Stomach smooth muscle (tissue), 2 donors: ENCODE data around the gene AKAP8.
A peak's percentile ranks its signal among the peaks of the same experiment; 100 is the strongest.
"Not testable (repeated sequence)": the region's sequence is repeated elsewhere in the genome, so short reads cannot be mapped to it uniquely, and the experiment has no call there.

ENCODE experiments used
- H3K27ac ChIP-seq: one replicate; pipeline ENCODE4 v1.7.0; 2013; ENCODE audit warnings: mild to moderate bottlenecking, low read length, inconsistent platforms
- H3K27me3 ChIP-seq, 2 donors: one replicate each; pipeline ENCODE4 v1.7.0; 2013; ENCODE audit warnings: low read length in 2 of 2; ENCODE audit not compliant: insufficient read depth in 2 of 2, control insufficient read depth in 1 of 2
- H3K36me3 ChIP-seq, 2 donors: one replicate each; pipeline ENCODE4 v1.7.0; 2013; ENCODE audit warnings: low read length in 2 of 2; ENCODE audit not compliant: control insufficient read depth in 2 of 2, insufficient read depth in 2 of 2
- H3K4me1 ChIP-seq: one replicate; pipeline ENCODE4 v1.7.0; 2013; ENCODE audit warnings: low read length; ENCODE audit not compliant: control insufficient read depth, insufficient read depth
- H3K4me3 ChIP-seq, 2 donors: one replicate each; pipeline ENCODE4 v1.7.0; 2013; ENCODE audit warnings: low read length in 2 of 2
- H3K9ac ChIP-seq, 2 donors: one replicate each; pipeline ENCODE4 v1.7.0; 2013; ENCODE audit warnings: low read length in 2 of 2, mild to moderate bottlenecking in 1 of 2
- H3K9me3 ChIP-seq, 2 donors: one replicate each; pipeline ENCODE4 v1.7.0; 2013; ENCODE audit warnings: low read length in 2 of 2; ENCODE audit not compliant: control insufficient read depth in 2 of 2
- donor health status: healthy.
- donor health status: Pancreatic carcinoma.

The AKAP8 gene

DNA sequence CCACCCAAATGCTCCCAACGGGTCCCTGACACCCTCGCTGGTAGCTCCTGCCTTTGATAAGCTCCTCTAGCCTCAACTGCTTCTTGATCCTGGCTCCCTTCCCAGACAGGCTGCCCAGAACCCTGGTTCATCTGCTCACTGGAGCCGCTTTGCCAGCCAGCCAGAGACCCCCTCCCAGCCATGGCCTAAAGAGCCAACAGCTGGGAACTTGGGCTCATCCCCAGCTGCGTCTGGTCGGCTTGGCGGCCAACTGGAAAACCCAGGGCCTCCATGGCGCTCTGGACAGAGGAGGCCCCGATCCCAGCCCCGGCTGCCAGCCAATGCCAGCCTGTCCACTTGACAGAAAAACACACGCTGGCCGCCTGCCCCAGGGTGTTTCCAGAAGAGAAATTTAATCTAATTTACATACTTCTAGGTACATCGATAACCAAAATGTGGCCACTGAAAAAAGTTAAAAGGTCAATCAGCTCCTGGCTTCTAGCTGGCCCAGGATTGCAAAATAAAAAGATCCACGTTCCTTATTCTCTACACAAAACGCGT, 42.2 kb upstream of the AKAP8 start:
- H3K36me3 ChIP-seq = peaks cover 28 to 32% of the 10 kb centered on the region in 2 donors
- H3K4me1 ChIP-seq = peaks cover 20% of the 10 kb centered on the region
- H3K9me3 ChIP-seq = peaks cover 0 to 4% of the 10 kb centered on the region in 2 donors
- no peak overlapping the region for H3K4me3 ChIP-seq
- no peak overlapping the region for H3K27ac ChIP-seq
- H3K27me3 ChIP-seq = no peaks in the 10 kb centered on the region
- no peak overlapping the region for H3K9ac ChIP-seq

DNA sequence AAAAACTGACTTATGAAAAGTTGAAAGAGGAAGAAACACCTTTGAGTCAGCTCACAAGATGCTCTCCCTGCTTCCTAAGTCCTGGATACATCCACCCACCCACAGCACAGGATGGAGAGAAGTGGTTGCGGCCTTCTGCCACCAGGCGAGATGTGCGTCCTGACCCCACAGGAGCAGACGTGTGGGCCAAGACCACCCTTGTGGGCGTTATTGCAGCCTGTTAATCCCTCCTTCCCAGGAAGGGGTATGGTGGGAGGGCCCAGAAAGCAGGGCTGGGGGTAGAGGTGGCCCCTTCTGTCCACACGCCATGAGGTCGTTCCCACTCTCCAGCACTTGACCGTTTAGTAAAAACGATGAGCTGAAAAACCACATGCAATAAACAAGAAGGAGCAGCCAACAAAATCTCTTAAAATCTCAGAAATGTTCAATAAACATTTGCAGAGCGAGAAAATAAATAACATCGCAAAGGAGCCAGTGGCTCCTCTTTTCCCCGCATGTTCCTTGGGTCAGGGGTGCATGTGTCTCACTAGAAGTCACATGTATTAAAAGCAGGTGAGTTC, 41.6 kb upstream of the AKAP8 start:
- Histone ChIP-seq H3K4me3 (no peak overlapping the region), H3K36me3 (peaks cover 22 to 28% of the 10 kb centered on the region in 2 donors), H3K9me3 (peaks cover 0 to 4% of the 10 kb centered on the region in 2 donors), H3K27ac (no peak overlapping the region), H3K4me1 (peaks cover 26% of the 10 kb centered on the region), H3K27me3 (no peaks in the 10 kb centered on the region), H3K9ac (no peak overlapping the region)

DNA sequence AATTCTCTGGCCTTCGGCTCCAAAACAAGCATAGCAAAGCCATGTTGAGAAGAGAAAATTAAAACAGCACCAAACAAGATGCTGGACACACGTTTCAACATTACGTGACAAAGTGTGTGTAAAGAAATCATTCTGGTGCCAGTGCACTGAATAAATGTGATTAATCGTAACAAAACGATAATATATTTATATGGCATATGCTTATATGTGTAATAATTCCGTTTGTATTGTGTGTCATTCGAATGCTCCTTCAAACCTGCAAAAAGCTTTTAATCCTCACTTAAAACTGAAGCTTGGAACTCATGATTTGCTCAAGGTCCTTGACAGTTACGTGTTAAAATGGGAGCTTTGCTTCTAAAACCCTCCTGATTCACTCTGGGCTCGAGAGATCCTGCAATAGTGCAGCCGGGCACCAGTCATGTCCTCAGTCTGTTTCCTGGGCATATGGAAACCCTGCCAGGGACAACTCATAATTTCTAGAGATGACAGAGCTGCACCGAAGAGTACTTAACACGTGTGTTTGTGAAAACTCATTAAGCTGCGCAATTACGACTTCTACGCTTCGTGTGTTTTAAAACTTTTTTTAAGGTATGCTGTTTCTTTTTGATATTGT, 39.9 kb upstream of the AKAP8 start:
- Histone ChIP-seq H3K27ac (peak overlapping the region; percentile 13), H3K27me3 (no peaks in the 10 kb centered on the region), H3K9ac (peak overlapping the region; percentile 73 to 74), H3K9me3 (peaks cover 0 to 4% of the 10 kb centered on the region in 2 donors), H3K4me3 (peak overlapping the region; percentile 93 to 98), H3K36me3 (peaks cover 13 to 22% of the 10 kb centered on the region in 2 donors), H3K4me1 (peaks cover 31% of the 10 kb centered on the region)

DNA sequence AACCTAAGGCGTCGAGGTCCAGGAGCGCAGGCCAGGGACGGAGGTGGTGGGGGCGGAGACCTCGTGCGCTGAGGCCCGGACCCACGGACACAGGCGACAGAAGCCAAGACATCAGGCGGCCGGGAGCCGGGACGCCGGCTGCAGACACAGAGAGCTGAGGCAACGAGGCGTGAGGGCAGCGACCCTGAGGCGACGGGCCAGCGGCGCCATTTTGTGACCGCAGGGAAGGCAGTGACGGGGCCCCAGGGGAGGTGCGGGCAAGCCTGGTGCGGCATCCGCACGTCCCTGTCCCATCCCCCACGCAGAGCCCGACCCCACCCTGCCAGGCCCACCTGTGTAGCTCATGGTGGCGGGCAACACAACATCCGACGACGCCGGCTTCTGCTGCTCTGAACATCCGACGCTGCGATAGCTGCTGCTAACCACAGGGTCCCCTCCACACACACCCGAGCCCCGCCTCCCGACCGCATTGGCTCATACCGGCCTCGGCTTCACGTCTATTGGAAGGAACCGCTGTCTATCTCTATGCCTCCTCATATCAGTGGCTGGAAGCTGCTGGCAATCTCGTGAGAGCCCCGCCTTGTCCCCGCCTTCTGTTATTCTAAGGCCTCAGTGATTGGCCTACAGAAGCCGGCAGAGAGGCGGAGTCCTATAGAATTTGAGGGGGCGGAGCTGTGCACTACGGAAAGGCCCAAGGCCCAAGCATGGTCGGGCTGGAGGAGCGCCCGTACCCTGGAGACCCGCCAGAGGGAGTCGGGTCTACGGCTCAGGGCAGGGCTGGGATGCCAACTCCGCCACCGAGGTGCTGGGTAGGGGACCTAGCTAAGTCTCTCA, 39.2 kb upstream of the AKAP8 start, which contains the start of gene AKAP8L:
TSS of gene AKAP8L (minus strand) at position 410 of the 834 bp plus-strand sequence. CDS start at position 345, 65 bp downstream.
- Histone ChIP-seq H3K27me3 (no peaks in the 10 kb centered on the region), H3K4me3 (peak within 1 kb of the TSS; percentile 95 to 98), H3K27ac (peak within 1 kb of the TSS; percentile 79), H3K36me3 (peaks cover 9 to 20% of the 10 kb centered on the region in 2 donors), H3K4me1 (peaks cover 33% of the 10 kb centered on the region), H3K9ac (peak within 1 kb of the TSS; percentile 82 to 86), H3K9me3 (peaks cover 0 to 4% of the 10 kb centered on the region in 2 donors)

DNA sequence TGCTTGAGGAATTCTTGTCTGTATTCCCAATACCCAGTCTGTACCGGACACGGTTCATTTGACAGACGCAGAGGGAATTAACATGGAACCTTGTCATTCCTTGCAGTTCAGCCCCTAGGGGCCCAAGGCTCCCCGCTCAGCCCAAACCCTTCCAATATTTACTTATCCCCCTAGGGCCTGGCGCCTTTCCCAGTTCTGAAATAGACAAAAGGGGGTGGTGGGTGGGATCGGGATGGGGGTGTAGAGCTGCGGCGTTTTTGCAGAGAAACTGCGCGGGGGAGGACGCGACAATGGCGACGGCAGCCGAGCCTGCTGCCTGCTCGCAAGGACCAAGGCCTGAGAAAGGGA, 38.6 kb upstream of the AKAP8 start:
- Histone ChIP-seq H3K27me3 (no peaks in the 10 kb centered on the region), H3K36me3 (peaks cover 3 to 16% of the 10 kb centered on the region in 2 donors), H3K27ac (peak overlapping the region; percentile 79), H3K4me3 (peak overlapping the region; percentile 95 to 98), H3K9me3 (peaks cover 0 to 2% of the 10 kb centered on the region in 2 donors), H3K9ac (peak overlapping the region; percentile 82 to 86), H3K4me1 (peaks cover 39% of the 10 kb centered on the region)

DNA sequence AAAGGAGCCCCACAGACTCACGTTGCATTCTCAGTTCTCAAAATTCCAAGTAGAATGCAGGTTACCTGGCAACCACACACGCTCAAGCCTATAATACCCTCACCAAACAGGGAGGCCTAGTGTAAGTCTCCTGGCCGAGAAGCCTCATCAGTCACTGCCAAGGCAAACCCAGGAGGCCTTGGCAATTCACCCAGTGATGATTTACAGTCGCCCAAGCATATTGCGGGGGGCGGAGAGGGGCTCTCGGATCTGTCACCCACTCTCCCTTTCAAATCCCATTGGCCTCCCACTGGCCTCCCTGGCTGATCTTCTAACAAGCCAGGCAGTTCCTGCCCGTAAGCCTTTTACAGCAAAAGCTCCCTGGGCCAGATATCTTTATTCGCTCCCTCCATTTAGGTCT, 38.1 kb upstream of the AKAP8 start:
- Histone ChIP-seq H3K4me1 (peaks cover 44% of the 10 kb centered on the region), H3K36me3 (peaks cover 0 to 11% of the 10 kb centered on the region in 2 donors), H3K9me3 (no peaks in the 10 kb centered on the region), H3K27me3 (no peaks in the 10 kb centered on the region), H3K9ac (peak overlapping the region; percentile 82 to 86), H3K4me3 (peak overlapping the region; percentile 95 to 98), H3K27ac (peak overlapping the region; percentile 79)

DNA sequence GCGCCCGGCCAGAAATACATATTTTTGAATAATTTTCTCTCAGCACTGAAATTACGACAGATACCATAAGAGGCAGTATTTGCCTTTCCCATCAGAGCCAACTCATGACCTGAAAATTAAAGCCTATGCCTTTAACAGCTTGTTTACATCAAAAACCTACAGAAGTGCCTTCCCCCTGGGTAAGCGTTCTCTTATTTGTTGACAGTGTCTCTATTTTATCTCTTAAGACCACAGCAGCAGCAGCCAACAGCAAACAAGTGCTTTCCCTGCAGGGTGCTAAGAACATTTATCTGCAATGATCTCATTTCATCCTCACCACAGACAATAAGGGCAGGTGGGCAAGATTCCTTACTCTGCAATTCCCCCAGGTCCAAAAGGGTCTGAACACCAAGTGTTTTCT, 33.2 kb upstream of the AKAP8 start:
- Histone ChIP-seq H3K27ac (peak overlapping the region; percentile 46), H3K9me3 (no peaks in the 10 kb centered on the region), H3K27me3 (no peaks in the 10 kb centered on the region), H3K4me1 (peaks cover 43% of the 10 kb centered on the region), H3K36me3 (peaks cover 10 to 18% of the 10 kb centered on the region in 2 donors), H3K9ac (peak overlapping the region; percentile 36 to 37), H3K4me3 (peak overlapping the region in 1 of 2 donors; percentile 47)

DNA sequence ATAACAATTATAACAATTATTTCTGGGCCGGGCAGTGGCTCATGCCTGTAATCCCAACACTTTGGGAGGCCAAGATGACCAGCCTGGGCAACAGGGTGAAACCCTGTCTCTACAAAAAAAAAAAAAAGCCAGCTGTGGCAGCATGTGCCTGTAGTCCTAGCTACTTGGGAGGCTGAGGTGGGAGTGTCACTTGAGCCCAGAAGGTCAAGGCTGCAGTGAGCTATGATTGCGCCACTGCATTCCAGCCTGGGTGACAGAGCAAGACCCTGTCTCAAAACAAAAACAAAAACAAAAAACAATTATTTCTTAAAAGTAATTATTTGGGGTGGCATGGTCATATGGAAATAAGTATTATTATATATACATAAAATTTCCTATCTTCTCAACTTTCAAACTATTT, 31.8 kb upstream of the AKAP8 start:
- not testable (repeated sequence) for H3K9ac ChIP-seq, H3K27ac ChIP-seq, H3K4me3 ChIP-seq, H3K27me3 ChIP-seq, H3K9me3 ChIP-seq
- H3K4me1 ChIP-seq = peaks cover 35% of the 10 kb centered on the region
- peaks cover 10 to 17% of the 10 kb centered on the region in 2 donors for H3K36me3 ChIP-seq

DNA sequence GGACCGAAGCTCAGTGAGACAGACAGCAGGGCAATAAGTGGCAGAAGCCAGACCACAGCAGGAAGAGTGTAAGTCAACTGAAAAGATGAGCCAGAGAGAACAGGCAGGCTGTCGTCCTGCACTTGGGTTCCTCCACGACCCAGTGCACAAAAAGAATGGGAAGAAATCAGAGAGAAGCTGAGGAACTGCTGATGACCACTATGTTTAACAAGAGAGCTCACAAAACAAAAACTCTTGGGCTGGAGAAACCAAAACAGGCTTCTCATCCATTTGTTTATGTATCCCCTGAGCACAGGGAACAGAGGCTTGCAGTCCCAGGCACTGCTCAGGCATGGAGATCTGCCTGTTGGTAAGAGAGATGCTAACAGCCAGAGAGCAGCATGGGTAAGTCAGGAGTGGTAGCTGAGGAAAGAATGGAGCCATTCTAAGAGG, 25.2 kb upstream of the AKAP8 start:
- Histone ChIP-seq H3K9me3 (no peaks in the 10 kb centered on the region), H3K27me3 (no peaks in the 10 kb centered on the region), H3K27ac (peak overlapping the region; percentile 96), H3K9ac (peak overlapping the region; percentile 32 to 47), H3K36me3 (peaks cover 27 to 28% of the 10 kb centered on the region in 2 donors), H3K4me1 (peaks cover 58% of the 10 kb centered on the region), H3K4me3 (peak overlapping the region in 1 of 2 donors; percentile 64)

DNA sequence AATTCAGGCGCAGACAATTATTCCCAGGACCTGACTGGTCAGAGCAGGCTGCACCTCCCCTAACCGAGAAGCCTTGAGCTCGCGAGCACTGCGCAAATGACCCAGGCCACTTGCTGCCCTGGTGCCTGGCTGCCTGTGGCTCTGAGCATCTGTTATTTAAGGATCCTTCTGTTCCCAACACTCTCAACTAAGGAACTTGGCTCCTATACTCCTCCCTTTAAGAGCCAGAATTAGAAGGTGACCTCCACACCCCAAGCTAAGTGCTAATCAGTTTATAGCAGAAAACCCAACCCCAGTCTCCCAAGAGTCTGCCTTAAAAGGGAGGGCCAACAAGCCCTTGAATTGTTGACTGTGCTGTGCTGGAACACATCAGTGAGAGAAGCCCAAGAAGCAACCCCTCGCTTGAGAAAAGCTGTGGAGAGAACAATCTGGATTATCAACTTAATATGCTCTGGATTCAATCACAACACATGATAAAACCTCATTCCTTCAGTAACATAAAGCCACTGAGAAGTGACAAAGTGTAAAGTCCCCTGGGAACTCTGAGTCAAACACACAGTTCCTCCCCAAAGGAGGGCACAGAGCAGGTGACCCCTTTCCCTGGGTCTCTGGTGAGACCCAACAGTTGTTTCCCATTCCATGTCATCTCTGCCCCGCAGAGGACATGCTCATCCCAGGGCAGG, 24.7 kb upstream of the AKAP8 start:
- H3K27me3 ChIP-seq = no peaks in the 10 kb centered on the region
- H3K27ac ChIP-seq = peak overlapping the region; percentile 96
- H3K9ac ChIP-seq = peak overlapping the region; percentile 32 to 58
- H3K4me3 ChIP-seq = peak overlapping the region in 1 of 2 donors; percentile 64
- peaks cover 27 to 29% of the 10 kb centered on the region in 2 donors for H3K36me3 ChIP-seq
- no peaks in the 10 kb centered on the region for H3K9me3 ChIP-seq
- H3K4me1 ChIP-seq = peaks cover 58% of the 10 kb centered on the region
